ENCODE measurements around the gene SEC24C.
"Not testable (repeated sequence)": the region's sequence is repeated elsewhere in the genome, so short reads cannot be mapped to it uniquely, and the experiment has no call there.

SEC24C gene

GRCh38 chr10:73732426-73732825 is 11.7 kb upstream of the SEC24C start:
- DNase-seq (ENCODE audit: low spot score) = no peak
- in situ Hi-C loops (cut with MboI; ENCODE audit: low pct_unique_long_range_greater_than_20kb, low sequenced_read_pairs, unreplicated experiment) = loop anchor here (25.0 kb wide), 1 partner anchor 195 kb away; no protein-coding TSS in a partner anchor

GRCh38 chr10:73732931-73733623 is 11.1 kb upstream of the SEC24C start:
- in situ Hi-C loops (cut with MboI; ENCODE audit: low pct_unique_long_range_greater_than_20kb, low sequenced_read_pairs, unreplicated experiment) = loop anchor here (25.0 kb wide), 1 partner anchor 196 kb away; no protein-coding TSS in a partner anchor
- no peak for TF ChIP-seq CTCF (IDR thresholded peaks at IDR 0.05; ENCODE audit: extremely low read depth, insufficient read depth, missing control alignments)
- DNase-seq (ENCODE audit: low spot score) = no peak

More at GRCh38 chr10:73732426-73732825, 11.7 kb upstream of the SEC24C start:
- TF ChIP-seq CTCF (IDR thresholded peaks at IDR 0.05; ENCODE audit: extremely low read depth, insufficient read depth, missing control alignments) = no peak

GRCh38 chr10:73734028-73734720 is 10.0 kb upstream of the SEC24C start:
- no peak for DNase-seq (ENCODE audit: low spot score)
- TF ChIP-seq CTCF (IDR thresholded peaks at IDR 0.05; ENCODE audit: extremely low read depth, insufficient read depth, missing control alignments) = no peak
- in situ Hi-C loops (cut with MboI; ENCODE audit: low pct_unique_long_range_greater_than_20kb, low sequenced_read_pairs, unreplicated experiment) = loop anchor here (25.0 kb wide), 1 partner anchor 197 kb away; no protein-coding TSS in a partner anchor

- DNase-seq (ENCODE audit: low spot score) = no peak
- TF ChIP-seq CTCF (IDR thresholded peaks at IDR 0.05; ENCODE audit: extremely low read depth, insufficient read depth, missing control alignments) = no peak
- in situ Hi-C loops (cut with MboI; ENCODE audit: low pct_unique_long_range_greater_than_20kb, low sequenced_read_pairs, unreplicated experiment) = loop anchor here (25.0 kb wide), 1 partner anchor 198 kb away; no protein-coding TSS in a partner anchor
Observed at GRCh38 chr10:73734796-73735305, 9.3 kb upstream of the SEC24C start.

- in situ Hi-C loops (cut with MboI; ENCODE audit: low pct_unique_long_range_greater_than_20kb, low sequenced_read_pairs, unreplicated experiment) = loop anchor here (25.0 kb wide), 1 partner anchor 203 kb away; no protein-coding TSS in a partner anchor
Observed at GRCh38 chr10:73740501-73741254, 3.5 kb upstream of the SEC24C start.

GRCh38 chr10:73742454-73742734 is 1.8 kb upstream of the SEC24C start:
- in situ Hi-C loops (cut with MboI; ENCODE audit: low pct_unique_long_range_greater_than_20kb, low sequenced_read_pairs, unreplicated experiment) = loop anchor here (25.0 kb wide), 1 partner anchor 205 kb away; no protein-coding TSS in a partner anchor
- no peak for DNase-seq (ENCODE audit: low spot score)
- TF ChIP-seq CTCF (IDR thresholded peaks at IDR 0.05; ENCODE audit: extremely low read depth, insufficient read depth, missing control alignments) = no peak

More at GRCh38 chr10:73740501-73741254, 3.5 kb upstream of the SEC24C start:
- DNase-seq (ENCODE audit: low spot score) = not testable (repeated sequence)

Measured in GM13977 (cell line).